HG03196 (cell line): ENCODE measurements around the gene MACROH2A2.
"Not testable (repeated sequence)": the region's sequence is repeated elsewhere in the genome, so short reads cannot be mapped to it uniquely, and the experiment has no call there.

Experiments
- ATAC-seq: cut with Tn5 transposase; IDR thresholded peaks from one replicate; pipeline ENCODE4 v1.9.1; 2021; ENCODE audit not compliant: unreplicated experiment

The MACROH2A2 gene

GRCh38 chr10:70052462-70053217 is at the start of gene MACROH2A2:
MACROH2A2 (plus strand) TSS chr10:70052846; CDS start chr10:70075659, 22,813 bp downstream.
- no peak for ATAC-seq

- ATAC-seq: no peak
Observed at GRCh38 chr10:70007116-70007820, 45.4 kb upstream of the MACROH2A2 start.

GRCh38 chr10:70031215-70031614 is 21.4 kb upstream of the MACROH2A2 start:
- ATAC-seq: no peak

GRCh38 chr10:70032667-70033289 is 19.9 kb upstream of the MACROH2A2 start:
- ATAC-seq: no peak

GRCh38 chr10:70034232-70034631 is 18.4 kb upstream of the MACROH2A2 start:
- ATAC-seq: no peak

- ATAC-seq: no peak
Observed at GRCh38 chr10:70035531-70035930, 17.1 kb upstream of the MACROH2A2 start.

GRCh38 chr10:70038923-70039322 is 13.7 kb upstream of the MACROH2A2 start:
- no peak for ATAC-seq

GRCh38 chr10:70041016-70041415 is 11.6 kb upstream of the MACROH2A2 start:
- ATAC-seq: no peak

GRCh38 chr10:70041739-70042138 is 10.9 kb upstream of the MACROH2A2 start:
- not testable (repeated sequence) for ATAC-seq

GRCh38 chr10:70047066-70047465 is 5.6 kb upstream of the MACROH2A2 start:
- not testable (repeated sequence) for ATAC-seq

- no peak for ATAC-seq
Observed at GRCh38 chr10:70048030-70048723, 4.5 kb upstream of the MACROH2A2 start.

- no peak for ATAC-seq
Observed at GRCh38 chr10:70051848-70052247, 798 bp upstream of the MACROH2A2 start.

GRCh38 chr10:70053218-70053840 is 683 bp downstream of the MACROH2A2 start:
- no peak for ATAC-seq

- no peak for ATAC-seq
Observed at GRCh38 chr10:70053841-70054288, 1.2 kb downstream of the MACROH2A2 start.

GRCh38 chr10:70054902-70055301 is 2.3 kb downstream of the MACROH2A2 start:
- ATAC-seq: no peak

GRCh38 chr10:70055550-70055949 is 2.9 kb downstream of the MACROH2A2 start:
- no peak for ATAC-seq

GRCh38 chr10:70057306-70057705 is 4.7 kb downstream of the MACROH2A2 start:
- no peak for ATAC-seq

GRCh38 chr10:70060389-70060788 is 7.7 kb downstream of the MACROH2A2 start:
- ATAC-seq: no peak

- ATAC-seq: no peak
Observed at GRCh38 chr10:70063418-70064098, 10.9 kb downstream of the MACROH2A2 start.

- no peak for ATAC-seq
Observed at GRCh38 chr10:70064486-70064885, 11.8 kb downstream of the MACROH2A2 start.
